Left kidney (tissue), 2 donors: Measurements from ENCODE around the gene KLHDC10. TPM values are rescaled to one million over a fixed set of nuclear protein-coding genes. Genes with fewer than 3 reads are reported as not detected.
"Not testable (repeated sequence)": the region's sequence is repeated elsewhere in the genome, so short reads cannot be mapped to it uniquely, and the experiment has no call there.

ENCODE experiments used
- DNase-seq: peaks from one replicate; pipeline ENCODE4 v3.0.0-alpha.2; 2013
- polyA plus RNA-seq: library from polyadenylated mRNA; unstranded; fragments of 120-200 nt; gene quantifications from one replicate; pipeline ENCODE4 v1.2.1, GENCODE V29; 2013; ENCODE audit not compliant: insufficient read length

Gene KLHDC10
- polyA plus RNA-seq, 1 donor, result 63.9 TPM

DNA sequence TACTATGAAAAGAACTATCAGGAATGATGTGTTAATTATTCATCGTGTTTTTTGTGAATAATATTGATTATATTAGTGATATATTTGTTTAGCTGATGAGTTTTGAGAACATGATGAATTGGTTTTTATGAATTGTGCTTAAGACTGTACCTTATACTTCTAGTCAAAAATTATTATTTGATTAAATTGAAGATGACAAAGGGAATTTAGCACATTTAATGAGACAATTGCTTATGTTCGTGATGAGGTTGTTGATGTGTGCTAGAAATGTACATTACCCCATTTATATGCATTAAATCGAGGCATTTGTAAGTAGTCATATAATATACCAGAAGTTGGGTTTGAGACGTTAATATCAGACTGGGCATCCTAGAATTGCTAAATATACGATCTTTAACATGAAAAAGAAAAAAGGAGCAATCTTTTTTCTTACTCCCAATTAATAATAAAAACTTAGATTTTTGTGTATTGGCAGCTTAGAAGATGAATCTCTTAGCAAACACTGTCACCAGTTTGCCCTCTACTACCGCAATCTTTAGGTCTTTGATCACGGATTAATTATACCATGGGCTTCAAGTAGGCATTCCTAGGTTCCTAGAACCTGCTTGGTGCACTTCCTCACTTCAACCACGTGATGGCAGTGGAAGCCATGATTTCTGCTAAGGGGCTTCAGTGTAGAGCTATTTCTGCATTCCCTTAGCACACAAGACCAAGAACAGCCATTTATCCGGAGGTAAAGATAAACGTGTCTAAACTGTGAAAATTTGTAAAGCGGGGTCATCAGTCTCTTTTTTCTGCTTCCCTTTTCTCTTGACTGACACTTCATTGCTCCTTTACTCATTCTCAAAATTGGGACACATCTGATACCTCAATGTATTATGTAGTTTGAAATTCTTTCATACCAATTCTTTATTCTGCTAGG lies 1.6 kb downstream of the KLHDC10 start:
- peak; percentile 95 for DNase-seq

DNA sequence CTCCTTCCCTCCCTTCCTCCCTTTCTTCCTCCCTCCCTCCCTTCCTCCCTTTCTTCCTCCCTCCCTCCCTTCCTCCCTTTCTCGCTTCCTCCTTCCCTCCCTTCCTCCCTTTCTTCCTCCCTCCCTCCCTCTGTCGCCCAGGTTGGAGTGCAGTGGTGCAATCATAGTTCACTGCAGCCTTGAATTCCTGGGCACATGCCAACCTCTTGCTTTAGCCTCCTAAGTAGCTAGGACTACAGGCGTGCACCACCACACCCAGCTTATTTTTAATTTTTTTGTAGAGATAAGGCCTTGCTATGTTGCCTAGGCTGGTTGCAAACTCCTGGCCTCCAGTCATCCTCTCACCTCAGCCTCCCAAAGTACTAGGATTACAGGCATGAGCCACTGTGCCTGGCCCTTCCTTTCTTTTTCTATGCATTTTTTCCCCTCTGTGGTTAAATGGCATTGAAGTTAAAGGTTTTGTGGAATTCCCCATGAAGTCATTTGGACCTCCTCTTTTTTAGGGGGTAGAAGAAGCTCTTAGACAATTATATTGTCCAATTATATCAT lies 9.6 kb downstream of the KLHDC10 start:
- no peak for DNase-seq

DNA sequence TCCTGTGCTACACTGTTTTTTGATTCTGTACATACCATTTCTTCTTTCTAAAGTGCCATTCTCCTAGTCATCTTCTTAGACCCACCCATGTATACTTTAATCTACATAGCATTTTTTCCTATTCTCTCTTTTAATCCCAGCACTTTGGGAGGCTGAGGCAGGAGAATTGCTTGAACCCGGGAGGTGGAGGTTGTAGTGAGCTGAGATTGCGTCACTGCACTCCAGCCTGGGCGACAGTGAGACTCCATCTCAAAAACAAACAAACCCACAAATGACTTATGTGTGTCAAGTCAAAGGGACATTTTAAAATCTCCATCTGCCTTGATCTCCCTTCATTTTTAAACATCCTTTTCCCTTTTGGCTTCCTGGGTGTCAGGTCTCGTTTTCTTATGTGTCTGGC lies 13.2 kb downstream of the KLHDC10 start:
- DNase-seq, result not testable (repeated sequence)

- no peak for DNase-seq
Observed at GRCh38 chr7:130084037-130084875, 13.9 kb downstream of the KLHDC10 start.

DNA sequence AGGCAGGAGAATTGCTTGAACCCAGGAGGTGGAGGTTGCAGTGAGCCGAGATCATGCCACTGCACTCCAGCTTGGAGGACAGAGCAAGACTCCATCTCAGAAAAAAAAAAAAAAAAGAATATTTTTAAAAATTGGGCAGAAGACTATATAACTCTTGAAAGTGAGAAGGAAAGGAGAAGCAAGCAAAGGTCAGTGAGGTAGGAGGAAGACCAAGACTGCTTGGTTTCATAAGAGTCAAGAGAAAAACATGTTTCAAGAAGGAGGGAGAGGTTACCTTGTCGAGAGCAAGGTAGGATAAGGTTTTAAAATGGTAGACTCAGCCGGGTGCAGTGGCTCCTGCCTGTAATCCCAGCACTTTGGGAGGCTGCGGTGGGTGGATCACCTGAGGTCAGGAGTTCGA lies 14.9 kb downstream of the KLHDC10 start:
- not testable (repeated sequence) for DNase-seq

GRCh38 chr7:130086938-130087337 lies 16.6 kb downstream of the KLHDC10 start:
- no peak for DNase-seq

GRCh38 chr7:130087364-130087763 lies 17.0 kb downstream of the KLHDC10 start:
- DNase-seq, result no peak

DNA sequence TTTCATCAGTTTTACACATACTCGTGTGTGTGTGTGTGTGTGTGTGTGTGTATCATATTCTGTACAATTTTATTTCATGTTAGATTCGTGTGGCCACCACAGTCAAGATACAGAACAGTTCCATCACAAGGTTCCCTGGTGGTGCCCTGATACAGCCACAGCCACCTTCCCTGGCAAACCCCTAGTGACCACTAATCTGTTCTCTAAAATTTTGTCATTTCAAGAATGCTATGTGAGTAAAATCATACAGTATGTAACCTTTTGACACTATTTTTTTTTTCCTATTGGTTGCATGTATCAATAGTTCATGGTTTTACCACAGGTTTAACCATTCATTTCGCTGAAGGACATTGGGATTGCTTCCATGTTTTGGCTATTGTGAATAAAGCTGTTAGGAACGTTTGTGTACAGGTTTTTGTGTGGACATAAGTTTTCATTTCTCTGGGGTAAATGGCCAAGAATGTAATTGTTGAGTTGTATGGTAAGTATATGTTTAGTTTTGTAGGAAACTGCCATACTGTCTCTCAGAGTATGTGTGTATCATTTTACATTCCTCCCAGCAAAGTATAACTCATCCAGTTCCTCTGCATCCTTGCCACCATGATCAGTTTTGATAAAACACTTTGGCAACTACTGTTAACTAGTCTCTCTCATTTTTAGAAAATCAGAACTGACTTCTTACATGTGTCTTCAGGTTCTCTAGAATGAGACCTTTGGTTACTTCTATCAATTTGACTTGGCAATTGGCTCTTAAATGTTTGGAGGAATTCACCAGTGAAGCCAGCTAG lies 20.6 kb downstream of the KLHDC10 start:
- no peak for DNase-seq

- DNase-seq, result no peak
Observed at GRCh38 chr7:130091999-130092398, 21.7 kb downstream of the KLHDC10 start.

DNA sequence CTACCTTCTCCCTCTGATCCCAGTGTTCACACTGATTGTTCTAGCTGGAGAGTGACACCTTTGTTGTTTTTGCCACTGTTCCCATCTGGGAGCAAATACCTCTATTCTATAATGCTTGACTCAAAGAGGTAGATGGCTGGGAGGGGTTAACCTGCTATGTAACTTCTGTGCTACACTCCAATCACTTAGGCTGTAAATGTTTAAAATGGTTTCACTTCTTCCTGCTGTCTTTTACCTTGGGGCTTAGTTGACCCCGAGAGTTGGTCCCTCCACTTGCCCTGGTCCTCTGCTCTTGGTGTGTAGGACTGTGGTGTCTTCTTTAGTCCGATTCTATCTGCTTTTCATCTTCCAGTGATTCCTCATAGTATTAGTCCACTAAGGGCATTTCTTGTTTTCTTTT lies 22.3 kb downstream of the KLHDC10 start:
- DNase-seq, result no peak

DNA sequence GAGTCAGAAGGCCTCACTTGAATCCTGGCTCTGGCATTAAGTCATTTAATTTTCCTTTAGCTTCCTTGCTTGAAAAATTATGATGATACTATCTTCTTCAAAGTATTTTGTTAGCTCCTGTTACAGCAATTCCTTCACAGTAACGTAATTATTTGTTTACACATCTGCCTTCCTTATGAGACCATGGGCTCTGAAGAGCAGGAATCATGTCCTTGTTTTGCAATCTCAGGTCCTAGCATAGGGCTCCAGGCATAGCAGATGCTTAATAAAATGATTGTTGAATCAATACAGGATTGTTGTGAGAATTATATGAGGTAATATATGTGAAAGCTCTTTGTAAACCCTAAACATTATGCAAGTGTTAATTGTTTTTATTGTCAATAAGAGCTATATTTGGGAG lies 25.5 kb downstream of the KLHDC10 start:
- no peak for DNase-seq

GRCh38 chr7:130096243-130096827 lies 26.0 kb downstream of the KLHDC10 start:
- DNase-seq, result no peak

- DNase-seq, result no peak
Observed at GRCh38 chr7:130099331-130099730, 29.0 kb downstream of the KLHDC10 start.

GRCh38 chr7:130102588-130102987 lies 32.3 kb downstream of the KLHDC10 start:
- DNase-seq, result no peak

DNA sequence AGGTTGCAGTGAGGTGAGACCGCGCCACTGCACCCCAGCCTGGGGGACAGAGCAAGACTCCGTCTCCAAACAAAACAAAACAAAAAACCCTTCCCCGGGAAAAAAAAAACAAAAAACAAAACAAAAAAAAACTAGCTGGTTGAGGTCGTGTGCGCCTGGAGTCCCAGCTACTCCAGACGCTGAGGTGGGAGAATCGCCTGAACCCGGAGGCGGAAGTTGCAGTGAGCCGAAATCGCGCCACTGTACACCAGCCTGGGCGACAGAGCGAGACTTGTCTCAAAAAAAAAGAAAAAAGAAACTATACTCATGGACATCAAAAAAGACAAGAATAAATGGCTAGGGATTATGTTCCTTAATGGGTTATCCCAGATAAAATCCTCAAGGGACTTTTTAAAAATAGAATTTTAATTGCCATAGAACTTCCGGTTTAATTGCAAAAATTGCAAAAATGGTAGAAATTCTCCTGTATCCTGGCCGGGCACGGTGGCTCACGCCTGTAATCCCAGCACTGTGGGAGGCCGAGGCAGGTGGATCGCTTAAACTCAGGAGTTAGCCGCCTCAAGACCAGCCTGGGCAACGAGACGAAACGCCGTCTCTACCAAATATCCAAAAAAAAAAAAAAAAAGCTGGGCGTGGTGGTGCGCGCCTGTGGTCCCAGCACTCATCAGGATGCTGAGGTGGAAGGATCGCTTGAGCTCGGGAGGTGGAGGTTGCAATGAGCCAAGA lies 37.8 kb downstream of the KLHDC10 start:
- no peak for DNase-seq

- no peak for DNase-seq
Observed at GRCh38 chr7:130108809-130109208, 38.5 kb downstream of the KLHDC10 start.

GRCh38 chr7:130112093-130112492 lies 41.8 kb downstream of the KLHDC10 start:
- no peak for DNase-seq

- DNase-seq, result no peak
Observed at GRCh38 chr7:130112662-130113425, 42.5 kb downstream of the KLHDC10 start.

DNA sequence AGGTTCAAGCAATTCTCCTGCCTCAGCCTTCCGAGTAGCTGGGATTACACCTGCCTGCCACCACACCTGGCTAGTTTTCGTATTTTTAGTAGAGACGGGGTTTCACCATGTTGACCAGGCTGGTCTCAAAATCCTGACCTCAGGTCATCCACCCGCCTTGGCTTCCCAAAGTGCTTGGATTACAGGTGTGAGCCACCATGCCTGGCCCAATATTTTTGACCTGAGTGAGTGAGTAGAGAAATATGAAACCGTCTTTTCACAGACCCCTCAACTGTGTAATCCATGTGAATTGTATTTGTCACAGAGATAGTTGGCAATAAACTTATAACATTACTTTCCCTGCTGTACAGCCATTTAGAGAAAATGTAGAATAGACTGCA lies 43.1 kb downstream of the KLHDC10 start:
- DNase-seq, result not testable (repeated sequence)

DNA sequence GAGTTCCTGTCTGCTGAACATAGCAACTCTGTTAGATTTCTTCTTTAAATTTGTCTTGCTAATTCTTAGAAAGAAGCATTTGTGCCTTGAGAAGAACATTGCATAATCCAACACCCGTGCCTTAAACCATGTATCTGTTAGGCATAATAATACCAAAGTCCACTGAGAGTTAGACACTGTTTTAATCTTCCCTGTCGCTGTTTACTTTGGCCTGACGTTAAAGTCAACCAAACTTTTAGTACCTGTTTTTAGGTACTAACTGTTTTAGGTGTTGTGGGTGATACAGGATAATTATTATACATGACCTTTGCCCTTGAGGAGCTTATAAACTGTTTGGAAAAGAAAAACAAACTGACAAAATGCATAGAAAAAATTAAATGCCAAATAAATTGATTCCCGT lies 43.6 kb downstream of the KLHDC10 start:
- no peak for DNase-seq
